MV-4-11 (cell line): ENCODE data around the gene NADSYN1.

Experiments used
- DNase-seq: peaks from one replicate; lab custom pipeline; 2025; lab: John Stamatoyannopoulos, UW

NADSYN1 gene

GRCh38 chr11:71474141-71474770 is 21.3 kb downstream of the NADSYN1 start:
- no peak for DNase-seq

- DNase-seq: no peak
These were observed 21.9 kb downstream of the NADSYN1 start for GRCh38 chr11:71474771-71475483.

GRCh38 chr11:71476031-71476430 is 23.0 kb downstream of the NADSYN1 start:
- no peak for DNase-seq

GRCh38 chr11:71476926-71477640 is 24.1 kb downstream of the NADSYN1 start:
- no peak for DNase-seq

- no peak for DNase-seq
These were observed 24.9 kb downstream of the NADSYN1 start for GRCh38 chr11:71477641-71478527.

- no peak for DNase-seq
These were observed 25.5 kb downstream of the NADSYN1 start for GRCh38 chr11:71478528-71478840.

- no peak for DNase-seq
These were observed 28.3 kb downstream of the NADSYN1 start for GRCh38 chr11:71481101-71481960.

GRCh38 chr11:71482216-71482615 is 29.2 kb downstream of the NADSYN1 start:
- no peak for DNase-seq

GRCh38 chr11:71482746-71483364 is 29.9 kb downstream of the NADSYN1 start:
- no peak for DNase-seq

- DNase-seq: no peak
These were observed 30.7 kb downstream of the NADSYN1 start for GRCh38 chr11:71483692-71484091.

- no peak for DNase-seq
These were observed 31.5 kb downstream of the NADSYN1 start for GRCh38 chr11:71484248-71485062.

- no peak for DNase-seq
These were observed 32.0 kb downstream of the NADSYN1 start for GRCh38 chr11:71485063-71485399.

- DNase-seq: no peak
These were observed 32.5 kb downstream of the NADSYN1 start for GRCh38 chr11:71485466-71485865.

- no peak for DNase-seq
These were observed 33.3 kb downstream of the NADSYN1 start for GRCh38 chr11:71486320-71486719.

- DNase-seq: no peak
These were observed 35.8 kb downstream of the NADSYN1 start for GRCh38 chr11:71488681-71489270.

GRCh38 chr11:71489311-71490043 is 36.5 kb downstream of the NADSYN1 start:
- DNase-seq: no peak

- DNase-seq: no peak
These were observed 37.2 kb downstream of the NADSYN1 start for GRCh38 chr11:71490044-71490730.

GRCh38 chr11:71490731-71491390 is 37.9 kb downstream of the NADSYN1 start:
- DNase-seq: no peak
